CD4-positive, alpha-beta T cell treated with Interleukin-2 at 100 ng/mL for 4 hours (primary cell): ENCODE measurements around the gene WDR62.

Source experiments
- DNase-seq: peaks from one replicate; pipeline ENCODE4 v3.0.0-alpha.2; 2020; ENCODE audit warnings: low spot score

Gene WDR62

DNA sequence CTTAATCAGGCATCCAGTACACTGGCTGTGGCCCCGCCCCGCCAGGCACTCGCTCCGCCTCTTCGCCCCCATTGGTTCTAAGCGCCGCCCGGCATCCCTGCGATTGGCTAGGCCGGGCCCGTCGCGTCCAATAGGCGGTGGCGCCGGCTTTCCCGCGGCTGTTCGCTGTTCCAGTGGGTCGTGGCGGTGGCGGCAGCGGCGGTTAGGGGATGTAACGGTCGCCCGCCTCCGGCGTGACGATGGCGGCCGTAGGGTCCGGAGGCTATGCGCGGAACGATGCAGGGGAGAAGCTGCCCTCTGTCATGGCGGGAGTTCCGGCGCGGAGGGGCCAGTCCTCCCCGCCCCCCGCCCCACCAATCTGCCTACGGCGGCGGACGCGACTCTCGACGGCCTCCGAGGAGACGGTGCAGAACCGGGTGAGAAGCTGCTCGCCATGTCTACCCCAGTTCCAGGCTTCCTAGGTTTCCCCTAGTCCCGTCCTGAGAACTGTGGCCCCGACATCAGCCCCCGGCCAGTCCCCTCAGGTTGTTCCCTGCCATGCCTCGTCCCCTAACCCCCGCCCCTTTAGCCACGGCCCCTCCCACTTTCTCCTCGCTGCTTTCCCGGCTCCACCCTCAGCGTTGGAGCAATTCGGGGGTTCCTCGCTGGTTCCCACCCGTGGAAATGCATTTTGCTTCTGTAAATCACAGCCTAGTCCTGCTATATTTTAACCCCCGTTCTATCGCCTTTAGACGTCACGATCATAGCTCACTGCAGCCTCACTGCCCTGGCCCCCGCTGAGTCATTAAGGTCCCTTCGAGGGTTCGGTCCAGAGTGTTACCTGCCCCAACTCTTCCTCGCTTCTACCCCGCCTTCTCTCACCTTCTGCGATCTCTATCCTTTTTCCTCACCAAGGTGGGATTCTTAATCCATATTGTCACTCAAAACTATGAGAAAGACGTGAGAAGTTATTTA is at the start of gene WDR62:
WDR62 (plus strand) TSS at position 165 of the 954 bp plus-strand sequence; CDS start at position 240, 75 bp downstream.
- peak; percentile 93 for DNase-seq

DNA sequence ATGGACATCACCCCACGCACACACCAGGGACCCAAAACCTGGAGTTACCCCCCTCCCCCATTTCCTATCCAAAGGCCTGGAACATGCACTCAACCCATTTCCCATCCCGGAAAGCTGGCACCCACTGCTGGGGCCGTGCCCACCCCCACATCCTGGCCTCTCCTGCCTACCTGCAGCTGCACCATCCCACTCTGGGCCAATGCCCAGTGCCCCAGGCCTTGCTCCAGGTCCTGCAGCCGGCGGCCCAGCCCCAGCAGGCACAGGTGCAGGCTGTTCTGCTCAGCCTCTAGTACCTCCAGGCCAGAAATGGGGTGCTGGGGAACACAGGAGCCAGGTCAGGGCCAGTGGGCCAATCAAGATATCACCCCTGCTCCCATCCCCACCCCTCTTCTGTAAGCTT is 47.7 kb upstream of the WDR62 start:
- no peak for DNase-seq

DNA sequence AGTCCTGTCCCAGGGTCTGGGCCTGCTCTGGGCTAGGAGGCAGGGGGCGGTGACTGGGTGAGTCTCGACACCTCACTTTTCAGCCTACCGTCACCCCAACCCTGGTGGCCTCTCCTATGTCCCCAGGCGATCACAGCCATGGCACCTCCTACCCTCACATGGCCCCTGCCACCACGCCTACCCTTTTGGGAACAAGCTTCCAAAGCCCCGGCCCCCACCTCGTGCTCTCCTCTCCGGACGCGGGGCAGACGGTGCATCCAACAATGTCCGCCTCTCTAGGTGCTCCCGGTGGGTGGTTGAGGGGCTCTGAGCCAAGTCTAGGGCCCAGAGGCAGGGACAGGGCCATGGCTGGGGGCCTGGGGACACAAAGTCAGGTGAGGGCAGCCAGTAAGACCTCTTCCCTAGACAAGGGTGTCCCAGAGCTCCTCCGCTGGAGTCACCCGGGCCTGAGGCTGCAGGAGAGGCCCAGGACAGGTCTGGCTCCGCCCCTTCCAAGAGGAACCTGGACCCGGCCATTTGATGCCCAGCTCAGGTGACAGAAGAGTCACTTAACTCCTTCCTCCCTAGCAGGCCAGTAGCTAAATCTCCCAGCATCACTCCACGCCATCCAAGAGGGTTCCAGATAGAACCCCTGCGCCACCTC is 46.2 kb upstream of the WDR62 start, which contains the start of gene SYNE4:
SYNE4 (minus strand) TSS at position 478 of the 643 bp plus-strand sequence; CDS start at position 346, 132 bp downstream.
- no peak for DNase-seq

DNA sequence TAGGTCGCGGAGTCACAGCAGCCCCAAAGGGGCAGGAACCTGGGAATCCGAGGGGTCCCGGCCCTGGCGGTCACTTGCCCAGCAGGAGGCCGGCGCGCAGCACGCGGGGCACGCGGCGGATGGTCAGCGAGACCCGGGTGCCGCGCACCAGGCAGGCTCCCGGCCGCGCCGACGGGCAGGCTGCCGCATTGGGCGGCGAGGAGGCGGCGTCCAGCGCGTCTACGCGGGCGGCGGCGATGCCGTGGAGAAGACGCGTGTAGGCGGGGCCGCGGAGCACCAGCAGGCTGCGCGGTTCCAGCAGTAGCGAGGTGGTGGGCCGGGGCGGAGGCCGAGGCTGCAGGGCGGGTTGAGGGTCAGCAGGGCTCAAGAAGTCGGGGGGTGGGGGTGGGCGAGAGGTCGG is 45.5 kb upstream of the WDR62 start:
- DNase-seq = peak; percentile 43

DNA sequence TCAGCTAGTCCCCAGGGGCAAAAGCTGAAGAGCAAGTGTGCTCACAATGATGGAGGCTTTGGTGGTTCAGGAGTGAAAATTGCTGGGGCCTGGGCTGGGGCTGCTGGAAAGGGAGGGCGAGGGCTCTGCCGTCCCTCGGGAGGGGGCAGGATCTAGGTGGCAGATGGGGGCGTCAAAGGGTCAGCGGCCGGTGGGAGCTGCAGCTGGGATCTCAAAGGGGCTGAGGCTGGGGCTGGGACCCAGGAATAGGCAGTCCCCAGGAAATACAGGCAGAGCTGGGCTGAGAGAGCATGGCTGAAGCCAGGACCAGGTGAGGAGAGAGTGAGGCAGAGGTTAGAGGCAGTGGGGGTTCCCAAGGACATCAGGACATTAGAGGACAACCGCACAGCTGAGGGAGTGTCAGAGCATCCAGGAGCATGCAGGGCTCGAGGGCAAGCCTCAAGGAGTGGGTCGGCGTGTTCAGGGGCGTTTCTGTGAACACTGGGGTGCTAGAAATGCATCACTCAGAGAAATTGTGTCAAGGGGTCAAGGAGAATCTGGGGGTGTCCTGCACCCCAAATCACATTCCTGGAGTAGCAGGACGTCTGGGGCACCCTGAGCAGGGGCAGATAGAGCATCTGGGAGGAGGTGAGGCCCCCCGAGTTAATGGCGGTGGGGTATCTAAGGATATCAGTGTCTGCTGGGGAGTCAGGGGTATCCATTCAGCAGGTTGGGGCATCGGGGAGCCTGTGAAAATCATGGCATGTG is 44.9 kb upstream of the WDR62 start:
- no peak for DNase-seq

DNA sequence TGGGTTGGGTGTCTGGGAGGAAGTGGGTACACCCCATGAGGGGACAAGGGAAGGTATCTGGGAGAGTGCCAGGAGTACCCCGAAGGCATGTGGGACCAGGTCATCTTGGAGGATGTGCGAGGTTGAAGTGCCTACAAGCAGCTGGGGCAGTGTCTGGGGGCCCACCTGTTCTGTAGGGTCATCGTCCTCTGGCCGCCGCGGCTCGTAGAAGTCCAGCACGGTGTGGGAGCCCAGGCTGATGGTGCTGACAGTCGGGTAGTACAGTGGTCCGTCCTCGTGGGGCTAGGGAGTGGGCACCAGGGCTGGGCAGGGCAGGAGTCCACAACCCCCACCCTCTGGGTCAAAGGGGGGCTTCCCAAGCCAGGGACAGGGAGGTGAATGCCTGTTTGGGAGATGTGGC is 44.3 kb upstream of the WDR62 start:
- no peak for DNase-seq

DNA sequence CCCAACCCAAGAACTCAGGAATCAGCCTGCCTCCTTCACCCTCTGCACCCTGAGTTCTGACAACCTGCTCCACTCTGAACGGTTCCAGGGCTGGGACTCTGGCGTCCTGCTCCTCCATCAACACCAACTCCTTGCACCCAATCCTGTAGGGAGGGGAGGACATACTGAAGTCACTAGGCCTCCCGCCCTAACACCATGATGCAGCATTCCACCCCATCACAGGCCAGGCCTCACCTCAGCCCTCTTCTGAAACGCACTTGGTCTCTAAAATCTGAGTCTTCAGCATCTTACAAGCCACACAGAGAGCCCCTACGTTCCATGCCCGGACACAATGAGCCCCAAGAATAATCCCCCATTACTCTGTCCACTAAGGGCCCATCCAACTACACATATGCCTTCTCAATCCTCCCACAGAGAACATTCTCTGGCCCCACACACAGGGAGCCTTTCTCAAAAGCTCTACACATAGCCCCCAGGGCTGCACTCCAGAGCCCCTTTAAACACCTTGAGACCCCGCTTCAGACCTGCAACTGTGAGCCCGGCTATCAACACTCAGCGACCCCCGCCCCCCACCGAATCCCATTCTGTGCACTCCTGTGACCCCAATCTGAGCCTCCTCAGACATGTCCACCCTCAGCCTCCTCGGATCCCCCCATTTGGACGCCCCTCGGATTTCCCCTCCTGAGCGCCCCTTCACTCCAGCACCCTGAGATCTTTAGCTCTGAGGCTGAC is 41.3 kb upstream of the WDR62 start:
- no peak for DNase-seq

DNA sequence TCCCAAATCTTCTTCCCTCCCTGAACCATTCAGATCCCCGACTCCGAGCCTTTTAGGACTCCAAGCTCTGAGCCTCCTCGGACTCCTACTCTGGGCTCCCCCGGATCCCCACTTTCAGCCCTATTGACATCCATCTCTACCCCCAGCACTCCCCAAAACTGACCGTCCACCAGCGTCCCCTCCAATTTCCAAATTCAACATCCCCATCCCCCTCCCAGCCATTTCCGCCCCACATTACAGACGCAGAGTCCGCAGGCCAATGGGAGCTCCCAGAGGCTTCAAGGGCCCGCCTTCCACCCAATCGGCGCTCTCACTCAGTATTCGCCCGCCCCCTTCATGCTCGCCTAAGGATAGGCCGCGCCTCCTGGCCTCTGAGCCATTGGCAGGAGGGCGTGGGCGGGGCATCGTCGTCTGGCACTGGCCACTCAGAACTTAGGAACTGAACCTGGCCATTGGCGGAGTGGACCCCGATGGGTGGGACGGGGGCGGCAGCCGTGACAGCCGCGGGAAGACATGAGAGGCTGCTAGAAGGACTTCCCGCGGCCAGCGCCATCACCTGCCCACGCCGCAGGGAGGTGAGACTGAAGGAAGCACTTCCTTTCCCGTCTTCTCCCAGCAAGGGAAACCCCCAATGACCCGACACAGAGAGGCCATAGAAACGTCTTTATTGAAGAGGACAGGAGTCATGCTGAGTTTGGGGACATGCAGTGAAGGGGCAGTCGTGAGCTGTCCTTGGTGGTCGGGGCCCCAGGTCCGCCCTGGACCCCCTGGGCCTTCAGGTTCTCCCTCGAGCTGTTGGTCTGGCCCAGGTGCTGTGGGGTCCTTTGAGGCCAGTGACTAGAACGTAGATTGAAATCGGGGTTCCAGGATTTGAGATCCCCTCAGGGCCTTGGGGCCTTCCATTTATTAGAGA is 40.4 kb upstream of the WDR62 start, which contains the start of gene ALKBH6:
ALKBH6 (minus strand) TSS at position 202 of the 913 bp plus-strand sequence. CDS start 816 bp downstream, outside the sequence.
- DNase-seq = peak; percentile 99

DNA sequence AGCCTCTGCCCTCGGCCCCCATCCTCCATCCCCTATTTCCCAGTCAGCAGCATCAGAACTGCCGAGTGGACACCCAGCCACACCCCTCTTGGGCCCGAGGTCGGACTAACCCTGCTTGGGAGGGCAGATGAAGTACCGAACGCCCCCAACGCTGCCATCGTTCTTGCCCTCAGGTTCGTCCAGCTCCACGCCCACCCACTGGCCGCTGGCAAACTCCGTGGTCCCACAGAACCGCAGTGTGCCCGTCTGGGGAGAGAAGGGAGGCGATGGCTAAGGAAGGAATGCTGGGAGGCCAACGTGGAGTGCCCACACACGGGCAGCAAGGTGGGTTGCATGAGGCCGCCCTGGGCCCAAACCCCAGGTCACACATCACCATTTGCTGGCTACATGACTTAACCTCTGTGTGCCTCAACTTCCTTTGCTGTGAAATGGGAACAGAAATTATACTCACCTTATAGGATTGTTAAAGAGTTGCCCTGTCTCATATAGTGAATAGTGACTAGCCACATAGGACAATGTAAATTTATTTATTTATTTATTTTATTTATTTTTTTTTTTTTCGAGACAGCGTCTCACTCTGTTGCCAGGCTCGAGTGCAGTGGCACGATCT is 35.5 kb upstream of the WDR62 start:
- no peak for DNase-seq

DNA sequence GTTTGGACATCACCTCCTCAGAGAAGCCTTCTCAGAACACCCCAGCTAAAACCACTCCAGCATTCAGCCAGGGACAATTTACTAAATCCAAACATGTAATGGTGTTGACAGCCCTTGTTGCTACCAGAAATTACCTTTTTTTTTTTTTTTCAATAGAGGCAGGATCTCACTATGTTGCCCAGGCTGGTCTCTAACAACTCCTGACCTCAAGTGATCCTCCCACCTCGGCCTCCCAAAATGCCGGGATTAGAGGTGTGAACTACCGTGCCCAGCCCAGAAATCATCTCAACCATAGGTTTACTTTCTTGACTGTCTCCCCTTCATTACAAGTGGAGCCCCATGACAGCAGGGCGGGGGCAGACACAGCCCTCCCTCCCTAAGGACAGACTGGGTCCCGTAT is 31.3 kb upstream of the WDR62 start:
- no peak for DNase-seq

DNA sequence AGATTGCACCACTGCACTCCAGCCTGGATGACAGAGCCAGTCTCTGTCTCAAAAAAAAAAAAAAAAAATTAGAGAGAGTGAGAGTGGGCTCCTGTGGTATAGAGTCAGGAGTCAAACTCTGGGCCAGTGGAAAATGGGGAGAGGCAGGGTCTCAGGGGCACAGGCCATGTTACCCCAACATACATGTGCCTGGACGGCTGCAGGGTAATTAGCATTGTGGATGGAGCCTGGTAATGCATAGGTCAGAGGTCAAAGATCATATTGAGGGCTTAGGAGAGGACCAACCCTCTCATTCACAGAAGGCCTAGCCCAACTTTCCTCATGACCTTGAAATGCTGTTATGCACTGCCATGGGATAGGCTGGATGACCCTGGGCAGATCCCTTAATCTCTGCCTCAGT is 29.2 kb upstream of the WDR62 start:
- DNase-seq = no peak

DNA sequence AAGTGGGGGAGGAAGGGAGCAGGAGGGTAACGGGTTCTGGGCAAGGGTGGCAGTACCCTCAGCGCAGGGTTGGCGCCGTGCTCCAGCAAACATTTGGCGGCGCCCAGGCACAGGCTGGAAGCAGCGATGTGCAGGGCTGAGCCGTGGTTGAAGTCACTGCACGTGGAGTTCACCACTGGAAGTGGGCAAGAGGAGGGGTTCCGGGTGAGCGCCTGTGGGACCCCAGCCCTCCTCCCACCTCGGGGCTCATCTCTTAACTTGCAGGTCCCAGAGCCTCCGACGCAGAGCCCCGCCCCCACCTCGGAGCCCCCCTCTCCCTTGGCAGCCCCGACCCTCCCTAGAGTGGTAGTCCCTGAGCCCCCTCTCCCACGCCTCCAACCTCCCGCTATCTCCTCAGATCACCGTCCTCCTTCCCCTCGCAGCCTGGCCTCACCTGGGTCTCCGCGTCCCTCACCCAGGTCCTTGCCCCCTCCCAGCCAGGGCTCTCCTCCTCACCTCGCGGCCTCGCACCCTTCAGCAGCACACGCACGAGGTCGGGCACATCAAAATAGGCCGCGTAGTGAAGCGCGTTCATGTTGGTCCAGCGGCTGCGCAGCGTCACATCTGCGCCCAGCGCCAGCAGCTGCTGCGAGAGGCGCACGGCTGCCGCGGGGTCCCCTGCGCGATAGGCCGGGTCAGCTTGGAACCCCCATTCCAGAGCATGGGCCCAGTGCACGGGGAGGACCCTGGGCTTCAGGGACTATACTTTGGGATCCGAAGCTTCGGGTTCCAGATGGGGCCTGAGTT is 28.4 kb upstream of the WDR62 start:
- DNase-seq = no peak

DNA sequence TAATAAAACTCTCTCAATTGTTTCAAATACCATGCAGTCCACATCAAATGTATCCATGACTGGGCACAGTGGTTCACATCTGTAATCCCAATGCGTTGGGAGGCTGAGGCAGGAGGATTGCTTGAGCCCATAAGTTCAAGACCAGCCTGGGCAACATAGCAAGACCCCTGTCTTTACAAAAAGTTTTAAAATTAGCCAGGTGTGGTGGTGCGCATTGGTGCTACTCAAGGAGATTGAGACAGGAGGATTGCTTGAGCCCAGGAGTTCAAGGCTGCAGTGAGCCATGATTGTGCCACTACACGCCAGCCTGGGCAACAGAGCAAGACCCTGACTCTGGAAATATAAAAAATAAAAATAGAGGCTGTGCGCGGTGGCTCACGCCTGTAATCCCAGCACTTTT is 27.0 kb upstream of the WDR62 start:
- DNase-seq = no peak

DNA sequence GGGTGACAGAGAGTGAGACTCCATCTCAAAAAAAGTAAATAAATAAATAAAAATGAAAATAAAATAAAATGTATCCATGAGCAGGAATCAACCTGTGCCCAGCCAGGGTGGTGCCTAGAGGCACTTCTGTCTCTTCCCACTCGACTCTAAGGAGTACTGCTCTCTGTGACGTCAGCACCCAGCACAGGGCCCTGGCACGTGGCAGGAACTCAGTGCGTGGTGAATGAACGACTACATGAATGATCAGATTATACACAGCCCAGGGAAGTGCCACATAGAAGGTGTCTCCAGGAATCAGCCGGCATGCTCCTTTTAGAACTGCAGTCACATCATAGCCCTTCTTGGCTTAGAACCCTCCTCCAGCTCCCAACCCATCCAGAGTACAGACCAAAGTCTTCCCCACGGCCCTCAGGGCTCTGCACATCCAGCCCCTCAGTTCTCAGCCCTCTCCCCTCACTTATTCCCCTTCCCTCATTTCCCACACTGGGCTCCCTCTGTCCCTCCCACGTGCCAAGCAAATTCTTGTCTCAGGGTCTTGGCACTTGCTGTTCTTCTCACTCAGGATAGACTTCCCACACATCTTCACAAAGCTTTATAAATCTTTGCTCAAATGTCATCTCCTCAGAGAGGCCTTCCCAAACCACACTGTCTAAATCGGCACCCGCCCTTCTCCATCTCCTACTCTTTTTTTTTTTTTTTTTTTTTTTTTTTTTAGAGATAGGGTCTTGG is 26.2 kb upstream of the WDR62 start:
- no peak for DNase-seq

DNA sequence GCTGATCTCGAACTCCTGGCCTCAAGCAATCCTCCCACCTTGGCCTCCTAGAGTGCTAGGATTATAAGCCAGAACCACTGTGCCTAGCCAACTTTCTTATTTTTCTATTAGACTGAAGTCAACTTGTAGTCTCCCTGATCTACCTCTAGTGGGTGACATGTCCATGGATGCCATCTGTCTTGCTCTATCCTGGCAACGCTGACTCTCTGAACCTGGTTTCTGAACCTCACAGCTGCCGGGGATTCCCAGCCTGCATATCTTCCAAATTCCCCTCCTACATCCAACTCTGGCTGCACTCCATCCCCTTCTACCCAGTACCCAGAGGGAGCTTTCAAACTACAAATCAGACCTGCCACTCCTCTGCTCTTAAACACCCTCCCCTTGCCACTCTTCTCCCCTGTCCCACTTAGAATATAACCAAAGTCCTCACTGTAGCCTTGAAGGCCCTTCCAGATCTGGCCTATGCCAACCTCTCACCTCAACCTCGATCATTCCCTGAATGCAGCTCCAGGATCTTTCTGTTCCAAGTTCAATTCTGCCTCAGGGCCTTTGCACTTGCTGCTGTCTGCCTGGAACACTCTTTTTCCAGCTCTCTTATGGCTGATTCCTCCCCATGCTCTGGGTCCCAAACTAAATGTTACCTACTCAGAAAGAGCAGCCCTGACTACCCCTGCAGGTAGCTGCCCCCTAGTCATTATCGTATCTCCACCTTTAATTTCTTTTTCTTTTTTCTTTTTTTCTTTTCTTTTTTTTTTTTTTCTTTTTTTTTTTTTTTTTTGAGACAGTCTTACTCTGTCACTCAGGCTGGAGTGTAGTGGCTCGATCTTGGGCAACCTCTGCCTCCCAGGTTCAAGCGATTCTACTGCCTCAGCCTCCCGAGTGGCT is 24.2 kb upstream of the WDR62 start:
- no peak for DNase-seq

DNA sequence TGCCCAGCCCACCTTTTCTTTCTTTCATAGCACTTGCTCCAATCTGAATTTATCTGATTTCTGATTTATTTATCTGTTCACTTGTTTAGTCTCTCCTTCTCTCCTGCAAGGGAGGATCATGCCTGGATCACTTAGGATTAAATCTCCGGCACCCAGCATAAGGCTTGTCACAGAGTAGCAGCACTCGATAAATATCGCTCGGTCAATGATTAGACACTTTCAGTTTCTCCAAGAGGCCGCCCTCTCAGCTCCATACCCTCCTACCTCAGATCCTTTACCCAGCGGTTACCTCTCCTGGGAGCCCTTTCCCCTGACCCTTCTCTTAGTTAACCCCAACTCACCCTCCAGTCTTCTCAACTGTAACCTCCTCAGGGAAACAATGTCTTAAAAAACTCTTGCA is 23.4 kb upstream of the WDR62 start:
- no peak for DNase-seq

DNA sequence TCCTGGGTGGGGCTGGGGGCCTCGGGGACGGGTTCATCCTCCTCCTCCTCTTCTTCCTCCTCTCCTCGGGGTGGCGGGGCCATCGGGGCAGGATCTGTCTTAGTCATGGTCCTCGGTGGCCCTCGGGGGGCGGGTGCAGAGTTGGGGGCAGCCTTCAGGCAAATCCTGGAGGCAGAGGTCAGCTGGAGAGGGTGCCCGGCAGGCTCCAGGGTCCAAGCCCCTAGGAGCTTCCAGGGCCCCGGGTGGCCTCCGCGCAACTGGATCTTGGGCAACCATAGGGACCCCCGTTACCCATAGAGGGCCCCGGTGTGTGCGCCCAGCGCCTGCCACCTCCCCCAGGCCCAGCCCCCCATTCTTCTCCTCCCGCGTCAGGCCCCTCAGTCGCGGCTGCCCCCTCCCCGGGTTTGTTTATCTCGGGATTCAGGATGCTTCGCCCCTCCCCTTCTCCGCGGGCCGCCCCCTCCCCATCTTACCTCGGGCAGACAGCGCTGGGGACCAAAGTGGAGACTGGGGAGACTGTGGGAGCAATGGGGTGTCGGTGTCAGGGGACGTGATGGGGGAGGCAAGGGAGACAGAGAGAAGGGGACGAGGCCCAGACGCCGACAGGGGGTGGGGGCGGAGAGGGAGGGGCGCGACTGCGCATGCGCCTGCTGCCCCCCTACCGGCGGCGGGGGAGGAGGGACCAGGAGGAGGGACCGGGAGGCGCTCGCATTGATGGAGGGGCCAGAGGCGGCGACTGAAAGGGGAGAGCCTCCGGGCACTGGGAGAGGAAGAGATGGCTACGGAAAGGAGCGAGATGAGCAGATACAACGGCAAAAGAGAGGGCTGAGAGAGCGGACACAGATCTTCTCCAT is 22.2 kb upstream of the WDR62 start, which contains the start of gene CLIP3:
CLIP3 (minus strand) TSS at position 623 of the 854 bp plus-strand sequence; CDS start at position 107, 516 bp downstream.
- peak; percentile 8 for DNase-seq
